Fibroblast of lung (primary cell): Measurements from ENCODE around the gene VAMP5. TPM values are rescaled to one million over a fixed set of nuclear protein-coding genes. Genes with fewer than 3 reads are reported as not detected.

Experiments used
- DNase-seq, 2 donors: peaks; one replicate each; pipeline versions ENCODE4 v3.0.0 to v3.0.0-alpha.2; 2010; ENCODE audit warnings: low read depth in 2 of 2
- H2AFZ ChIP-seq: 2 replicates; pipeline ENCODE4 v1.5.1; 2012; ENCODE audit warnings: low read length, control low read depth, inconsistent platforms
- H3K27ac ChIP-seq: 2 replicates; pipeline ENCODE4 v1.5.1; 2011; ENCODE audit warnings: low read length, control low read depth; ENCODE audit not compliant: insufficient read depth
- H3K27me3 ChIP-seq: 2 replicates; pipeline ENCODE4 v1.5.1; 2011; ENCODE audit warnings: mild to moderate bottlenecking, low read length; ENCODE audit not compliant: control insufficient read depth, insufficient read depth
- H3K36me3 ChIP-seq: 2 replicates; pipeline ENCODE4 v1.5.1; 2011; ENCODE audit warnings: low read length; ENCODE audit not compliant: control insufficient read depth, insufficient read depth
- H3K4me1 ChIP-seq: 2 replicates; pipeline ENCODE4 v1.5.1; 2011; ENCODE audit warnings: low read length; ENCODE audit not compliant: control insufficient read depth, insufficient read depth; ENCODE audit errors: extremely low read depth
- H3K4me2 ChIP-seq: 2 replicates; pipeline ENCODE4 v1.5.1; 2011; ENCODE audit warnings: low read length, control low read depth; ENCODE audit not compliant: insufficient read depth; ENCODE audit errors: extremely low read depth
- H3K4me3 ChIP-seq, 4 experiments: fragments of 200-600 bp in 1 of 4; sonication (generic) in 1 of 4; replicated peaks in 1 of 4; 2 replicates each; pipeline ENCODE4 v1.5.1; 2011 to 2016; ENCODE audit warnings: low read length in 4 of 4, low read depth in 3 of 4, mild to moderate bottlenecking in 3 of 4, control low read depth in 2 of 4, inconsistent platforms in 1 of 4, mixed read lengths in 1 of 4; ENCODE audit not compliant: insufficient read depth in 1 of 4; ENCODE audit errors: control extremely low read depth in 1 of 4
- H3K79me2 ChIP-seq: 2 replicates; pipeline ENCODE4 v1.5.1; 2012; ENCODE audit warnings: mild to moderate bottlenecking, low read length, inconsistent platforms; ENCODE audit not compliant: control insufficient read depth, insufficient read depth
- H3K9ac ChIP-seq: 2 replicates; pipeline ENCODE4 v1.5.1; 2011; ENCODE audit warnings: mild to moderate bottlenecking, low read length, control low read depth; ENCODE audit not compliant: insufficient read depth
- H3K9me3 ChIP-seq: 2 replicates; pipeline ENCODE4 v1.5.1; 2012; ENCODE audit warnings: low read depth, low read length; ENCODE audit not compliant: control insufficient read depth, insufficient read depth
- H4K20me1 ChIP-seq: 2 replicates; pipeline ENCODE4 v1.5.1; 2011; ENCODE audit warnings: low read length; ENCODE audit not compliant: control insufficient read depth, insufficient read depth; ENCODE audit errors: extremely low read depth
- CTCF ChIP-seq, 2 donors: IDR thresholded peaks in 1 of 2; conservative IDR thresholded peaks in 1 of 2; 1 replicate in 1 of 2; 2 replicates in 1 of 2; pipeline ENCODE4 v1.5.1; 2011 to 2012; ENCODE audit warnings: low read length in 2 of 2, control low read depth in 1 of 2, inconsistent platforms in 1 of 2, low read depth in 1 of 2, mild to moderate bottlenecking in 1 of 2
- EZH2 ChIP-seq: IDR thresholded peaks from 2 replicates; pipeline ENCODE4 v1.5.1; 2012; ENCODE audit warnings: low read length, control low read depth, mild to moderate bottlenecking; ENCODE audit errors: missing control alignments
- polyA plus RNA-seq, 2 donors: library from polyadenylated mRNA; depleted of rRNA in 1 of 2; stranded (reverse) in 1 of 2; unstranded in 1 of 2; fragments of >200 nt; gene quantifications; 2 replicates each; pipeline ENCODE4 v1.2.1, GENCODE V29; 2011 to 2012; ENCODE audit warnings: missing spikeins in 1 of 2
- total RNA-seq: library from RNA; depleted of rRNA; stranded (reverse); fragments of >200 nt; gene quantifications from 2 replicates; pipeline ENCODE4 v1.2.1, GENCODE V29; 2014

Gene VAMP5
- total and polyA plus RNA-seq, 2 donors (not counting 1 experiment from before 2014, with no cell fraction given): 69.5 to 212 TPM

GRCh38 chr2:85623991-85624390, 39.8 kb downstream of the VAMP5 start:
- Histone ChIP-seq H3K36me3 (peaks cover 27% of the 10 kb centered on the region), H3K27me3 (no peaks in the 10 kb centered on the region)
- TF ChIP-seq CTCF (conservative IDR thresholded peaks at IDR 0.05 in 1 of 2, IDR thresholded peaks at IDR 0.05 in 1 of 2; ENCODE audit: low read depth in 1 of 2, low read length in 2 of 2) (no peak), EZH2 (no peak)

GRCh38 chr2:85628658-85629057, 44.4 kb downstream of the VAMP5 start:
- H3K27me3 ChIP-seq: no peaks in the 10 kb centered on the region
- no peaks in the 10 kb centered on the region for H4K20me1 ChIP-seq
- H3K9ac ChIP-seq: no peak overlapping the region
- no peaks in the 10 kb centered on the region for H3K79me2 ChIP-seq
- H3K27ac ChIP-seq: no peak overlapping the region
- no peak overlapping the region for H2AFZ ChIP-seq
- no peaks in the 10 kb centered on the region for H3K4me1 ChIP-seq
- H3K9me3 ChIP-seq: no peaks in the 10 kb centered on the region
- H3K4me3 ChIP-seq: no peak overlapping the region
- TF ChIP-seq CTCF (conservative IDR thresholded peaks at IDR 0.05 in 1 of 2, IDR thresholded peaks at IDR 0.05 in 1 of 2; ENCODE audit: low read depth in 1 of 2, low read length in 2 of 2) (no peak), EZH2 (no peak)
- H3K36me3 ChIP-seq: peaks cover 22% of the 10 kb centered on the region
- H3K4me2 ChIP-seq: no peak overlapping the region
- DNase-seq: no peak

More at GRCh38 chr2:85623991-85624390, 39.8 kb downstream of the VAMP5 start:
- Histone ChIP-seq H3K4me1 (no peaks in the 10 kb centered on the region), H4K20me1 (no peaks in the 10 kb centered on the region), H3K9ac (no peak overlapping the region), H3K9me3 (no peaks in the 10 kb centered on the region), H3K79me2 (peaks cover 11% of the 10 kb centered on the region), H2AFZ (no peak overlapping the region), H3K27ac (no peak overlapping the region), H3K4me3 (no peak overlapping the region), H3K4me2 (no peak overlapping the region)
- DNase-seq: no peak

GRCh38 chr2:85631316-85631715, 47.1 kb downstream of the VAMP5 start:
- Histone ChIP-seq H3K27ac (no peak overlapping the region), H3K4me1 (no peaks in the 10 kb centered on the region), H2AFZ (no peak overlapping the region), H4K20me1 (no peaks in the 10 kb centered on the region), H3K79me2 (peaks cover 3% of the 10 kb centered on the region), H3K9ac (no peak overlapping the region), H3K36me3 (peaks cover 15% of the 10 kb centered on the region), H3K27me3 (no peaks in the 10 kb centered on the region), H3K4me2 (no peak overlapping the region), H3K4me3 (no peak overlapping the region), H3K9me3 (no peaks in the 10 kb centered on the region)
- TF ChIP-seq EZH2 (no peak), CTCF (conservative IDR thresholded peaks at IDR 0.05 in 1 of 2, IDR thresholded peaks at IDR 0.05 in 1 of 2; ENCODE audit: low read depth in 1 of 2, low read length in 2 of 2) (no peak)
- no peak for DNase-seq
